IPS DF 4.7 (cell line): ENCODE results near the gene CLDND2.

Experiments used
- DNase-seq: peaks from one replicate; pipeline ENCODE4 v3.0.0-alpha.2; 2013; ENCODE audit warnings: low spot score; ENCODE audit errors: extremely low read depth

CLDND2 gene

DNA sequence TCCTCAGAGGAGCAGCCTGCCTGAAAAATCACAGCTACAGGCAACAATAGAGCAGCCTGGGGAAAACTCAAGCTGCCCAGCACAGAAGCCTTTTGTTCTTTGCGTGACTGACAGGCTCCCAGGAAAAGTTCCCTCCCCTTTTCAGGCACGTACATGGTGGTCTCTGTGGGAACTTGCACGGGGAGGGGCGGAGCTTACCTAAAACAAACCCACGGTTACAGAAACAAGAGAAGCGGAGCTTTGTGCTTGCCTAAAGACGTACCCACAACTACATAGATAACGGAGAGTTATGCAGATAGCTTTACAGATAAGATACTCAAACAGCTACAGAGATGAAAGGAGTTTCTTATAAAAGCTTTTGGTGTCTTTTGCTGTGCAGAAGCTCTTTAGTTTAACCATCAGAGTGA lies 14.1 kb downstream of the CLDND2 start:
- no peak for DNase-seq

DNA sequence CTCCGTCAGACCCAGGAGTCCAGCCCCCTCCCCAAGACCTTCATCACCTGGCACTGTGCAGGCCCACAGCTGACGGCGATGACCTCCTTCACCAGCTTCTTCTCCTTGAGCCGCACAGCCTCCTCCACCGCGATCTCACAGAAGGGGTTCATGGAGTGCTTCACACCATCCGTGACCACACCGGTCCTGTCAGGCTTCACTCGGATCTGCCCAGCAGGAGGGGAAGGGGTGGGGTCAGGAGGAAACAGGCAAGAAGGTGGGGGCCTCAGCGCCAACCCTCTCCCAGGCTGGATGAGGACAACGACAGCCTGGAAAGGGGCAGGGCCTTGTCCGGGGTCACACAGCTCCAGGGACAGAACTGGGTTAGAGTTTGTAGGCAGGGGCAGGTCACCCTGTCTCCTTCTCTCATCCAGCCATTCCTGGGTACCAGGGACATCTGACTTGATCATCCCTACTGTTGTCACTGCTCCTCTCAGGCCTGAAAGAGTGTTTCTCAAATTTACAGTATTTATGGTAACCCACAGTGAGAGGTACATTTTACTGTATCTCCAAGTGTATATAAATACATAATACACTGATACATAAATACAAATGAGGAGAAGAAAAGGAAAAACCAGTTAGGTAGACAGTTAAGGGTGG lies 14.6 kb downstream of the CLDND2 start:
- no peak for DNase-seq

DNA sequence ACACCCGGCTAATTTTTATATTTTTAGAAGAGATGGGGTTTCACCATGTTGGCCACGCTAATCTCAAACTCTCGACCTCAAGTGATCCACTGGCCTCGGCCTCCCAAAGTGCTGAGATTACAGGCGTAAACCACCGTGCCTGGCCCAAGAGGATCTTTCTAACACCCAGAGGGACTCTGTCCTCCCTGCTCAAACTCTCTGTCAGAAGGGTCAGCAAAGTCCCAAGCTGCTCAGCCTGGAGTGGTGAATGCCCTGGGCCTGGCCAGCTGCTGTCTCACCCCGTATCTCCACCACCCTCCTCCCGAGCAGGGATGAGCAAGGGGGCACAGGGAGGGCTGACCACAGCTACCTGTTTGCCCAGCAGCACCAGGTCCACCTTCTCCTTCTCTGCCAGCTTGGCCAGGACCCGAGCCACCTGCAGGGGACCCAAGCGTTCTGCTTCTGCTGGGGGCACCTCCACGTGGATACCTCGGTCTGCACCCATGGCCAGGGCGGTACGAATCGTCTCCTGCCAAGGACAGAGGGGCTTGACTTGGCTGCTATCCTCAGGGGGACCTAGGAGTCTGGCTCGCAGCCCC lies 15.9 kb downstream of the CLDND2 start:
- DNase-seq: no peak

DNA sequence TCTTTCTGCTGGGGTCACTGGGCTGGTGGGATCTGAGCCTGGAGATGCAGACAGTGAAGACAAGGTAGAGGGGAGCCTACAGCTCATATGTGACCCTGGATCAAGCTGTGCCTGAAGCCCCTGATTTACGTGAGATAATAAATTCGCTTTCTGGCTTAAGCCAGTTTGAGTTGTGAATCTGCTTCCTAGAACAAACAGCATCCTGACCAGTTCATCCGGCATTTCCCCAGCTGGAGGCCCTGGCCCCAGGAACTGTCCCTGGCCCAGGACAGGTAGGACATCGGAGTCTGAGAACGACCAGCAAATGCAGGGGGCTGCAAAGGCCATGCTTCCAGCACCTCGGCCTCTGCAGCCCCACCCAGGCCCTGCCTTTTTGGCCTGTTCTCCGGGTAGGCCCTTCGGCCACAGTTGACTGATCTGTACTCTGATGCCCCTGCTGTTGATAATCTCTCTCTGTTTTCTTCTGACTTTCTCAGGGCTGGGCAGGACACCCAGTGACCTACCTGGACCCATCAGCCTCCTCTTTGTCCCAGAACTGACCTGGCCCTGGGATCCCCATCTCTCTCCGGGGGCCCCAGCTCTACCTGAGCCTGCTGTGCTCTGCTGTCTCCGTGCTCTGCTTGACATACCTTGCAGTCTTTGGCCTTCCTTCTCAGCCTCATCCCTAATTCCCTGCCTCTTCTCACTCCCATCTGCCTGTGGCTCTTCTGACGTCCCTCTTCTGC lies 17.4 kb downstream of the CLDND2 start:
- no peak for DNase-seq

DNA sequence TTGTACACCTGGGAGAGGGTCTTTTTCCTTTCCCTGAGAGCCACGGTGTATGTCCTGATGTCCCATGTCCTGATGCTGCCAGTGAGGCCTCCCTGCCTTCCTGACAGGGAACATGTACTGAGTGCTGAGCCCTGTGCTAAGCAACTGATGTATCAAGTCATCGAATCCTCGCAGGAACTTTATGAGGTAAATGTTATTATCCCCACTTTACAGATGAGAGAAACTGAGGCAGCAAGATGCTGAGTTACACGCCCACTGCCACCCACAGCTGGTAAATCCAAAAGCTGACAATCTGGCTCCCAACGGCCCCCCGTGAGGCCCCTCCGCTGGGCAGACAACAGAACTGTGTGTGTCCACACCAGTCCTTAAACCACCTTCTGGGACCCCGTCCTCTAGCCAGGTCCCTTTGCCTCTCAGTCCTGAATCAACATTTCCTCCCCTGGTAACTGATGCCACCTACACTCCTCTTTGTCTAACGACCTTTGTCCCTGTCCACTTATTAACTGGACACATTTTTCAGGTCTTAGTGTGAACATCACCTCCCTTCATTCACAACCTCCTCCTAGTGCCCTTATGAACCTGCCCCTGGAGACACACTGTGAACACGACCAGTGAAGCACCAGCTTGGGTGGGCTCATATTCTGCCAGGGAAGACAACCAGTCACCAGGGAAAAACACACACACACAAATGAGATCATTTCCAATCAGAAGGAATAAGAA lies 21.4 kb downstream of the CLDND2 start:
- no peak for DNase-seq

DNA sequence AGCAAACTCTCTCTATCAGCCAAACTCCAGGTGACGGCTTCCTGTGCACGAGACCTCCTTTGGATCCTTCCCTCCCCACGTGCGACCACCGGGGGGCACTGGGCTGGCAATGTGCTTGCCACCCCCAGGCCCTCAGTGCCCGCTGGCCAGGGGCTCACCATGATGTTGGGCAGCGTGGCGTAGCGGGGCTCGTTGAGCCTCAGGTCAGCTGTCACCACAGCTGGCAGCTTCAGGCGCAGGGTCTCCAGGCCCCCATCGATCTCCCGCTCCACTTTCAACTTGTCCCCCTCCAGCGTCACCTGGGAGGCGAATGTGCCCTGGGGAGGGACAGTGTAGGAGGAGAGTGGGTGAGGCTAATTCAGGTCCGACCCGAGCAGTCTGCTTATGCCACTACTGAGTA lies 22.1 kb downstream of the CLDND2 start:
- no peak for DNase-seq

DNA sequence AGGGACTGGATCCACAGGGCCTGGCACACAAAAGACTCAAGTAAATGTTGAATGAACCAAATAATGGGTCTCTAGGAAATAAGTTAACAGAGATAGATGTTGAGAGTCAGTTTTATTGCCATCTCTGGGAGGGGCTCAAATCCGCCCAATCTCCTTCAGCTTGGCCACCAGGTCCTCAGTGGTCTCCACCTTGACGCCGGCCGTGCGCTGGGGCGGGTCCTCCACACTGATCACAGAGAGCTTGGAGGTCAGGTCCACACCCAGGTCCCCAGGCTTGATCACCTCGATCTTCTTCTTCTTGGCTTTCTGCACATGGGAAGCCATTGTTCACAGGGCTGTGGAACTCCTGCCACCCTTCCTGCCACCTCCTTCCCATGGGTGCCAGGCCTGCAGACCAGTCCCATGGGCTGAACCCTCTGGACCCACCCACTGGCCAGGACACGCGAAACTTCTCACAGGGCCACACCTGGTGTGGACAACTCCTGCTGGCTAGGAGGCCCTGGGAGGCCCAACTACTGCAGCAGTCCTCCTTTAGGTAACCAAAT lies 23.7 kb downstream of the CLDND2 start:
- DNase-seq: no peak

DNA sequence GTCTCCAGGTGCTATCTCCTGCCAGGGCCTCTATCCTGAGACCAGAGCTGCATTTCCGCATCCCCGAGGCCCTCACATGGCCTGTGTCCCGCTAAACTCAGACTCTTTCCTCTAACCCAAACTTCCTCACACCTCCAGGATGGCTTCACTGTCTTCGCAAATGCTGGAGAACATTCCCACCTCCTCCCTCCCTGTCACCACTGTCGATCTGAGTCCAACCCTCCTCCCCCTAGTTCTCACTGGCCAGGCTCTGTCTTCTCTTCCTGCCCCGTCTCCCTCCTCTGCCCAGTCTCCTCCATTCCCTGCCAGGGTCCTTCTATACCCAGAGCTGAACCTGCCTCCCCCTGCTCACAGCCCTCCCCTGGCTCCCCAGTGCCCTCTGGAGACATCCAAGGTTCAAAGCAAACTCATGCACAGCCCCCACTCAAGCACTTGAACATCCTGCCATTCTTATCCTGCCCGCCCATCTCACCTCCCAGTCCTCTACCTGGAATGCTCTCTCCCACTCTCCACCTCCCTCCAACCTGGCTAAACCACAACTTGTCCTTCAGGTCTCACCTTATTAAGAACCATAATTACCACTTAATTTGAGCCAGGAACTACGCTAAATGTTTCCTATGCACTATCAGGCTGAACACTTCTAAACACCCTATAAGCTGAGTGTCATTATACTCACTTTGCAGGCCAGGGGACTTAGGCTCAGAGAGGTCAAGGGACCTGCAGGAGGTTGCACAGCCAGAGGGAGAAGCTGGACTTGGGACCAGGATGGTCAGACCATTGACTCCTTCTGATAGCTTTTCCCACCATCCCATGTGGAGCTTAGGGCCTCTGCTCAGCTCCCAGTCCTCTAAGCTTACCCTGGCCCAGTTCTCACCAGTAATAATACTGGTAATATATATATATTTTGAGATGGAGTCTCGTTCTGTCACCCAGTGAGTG lies 25.9 kb downstream of the CLDND2 start:
- no peak for DNase-seq

DNA sequence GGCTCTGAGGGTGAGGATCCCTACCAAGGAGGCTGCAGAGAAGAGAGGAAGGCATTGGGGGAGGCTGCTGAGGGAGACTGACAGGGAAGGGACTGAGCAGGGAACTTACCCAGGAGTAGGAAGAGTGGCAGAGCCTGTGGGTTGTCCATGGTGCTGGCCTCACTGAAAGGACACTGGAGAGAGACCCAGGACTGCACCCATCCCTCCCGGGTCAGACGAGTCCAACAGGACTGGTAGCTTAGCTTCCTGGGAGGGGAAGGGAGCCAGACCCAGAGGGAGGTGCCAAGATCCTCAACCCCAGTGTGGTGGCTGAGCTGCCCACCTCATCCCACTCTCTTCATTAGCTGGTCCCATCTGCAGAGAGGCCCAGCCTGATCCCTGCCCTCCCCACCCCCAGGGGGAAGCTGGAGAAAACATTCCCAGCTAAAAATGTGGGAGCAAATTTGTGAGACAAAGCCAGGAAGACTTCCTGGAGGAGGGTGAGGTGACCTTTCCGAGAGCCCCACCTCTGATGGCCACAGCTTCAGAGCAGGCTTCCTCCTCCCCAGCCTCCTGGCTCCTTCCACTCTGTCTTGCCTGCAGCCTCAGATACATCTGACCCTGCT lies 26.7 kb downstream of the CLDND2 start, which contains the start of gene VSIG10L:
Gene VSIG10L, minus strand, starts transcription at position 164 of the 605 bp plus-strand sequence. Its CDS starts 15 bp downstream, at position 149.
- no peak for DNase-seq

DNA sequence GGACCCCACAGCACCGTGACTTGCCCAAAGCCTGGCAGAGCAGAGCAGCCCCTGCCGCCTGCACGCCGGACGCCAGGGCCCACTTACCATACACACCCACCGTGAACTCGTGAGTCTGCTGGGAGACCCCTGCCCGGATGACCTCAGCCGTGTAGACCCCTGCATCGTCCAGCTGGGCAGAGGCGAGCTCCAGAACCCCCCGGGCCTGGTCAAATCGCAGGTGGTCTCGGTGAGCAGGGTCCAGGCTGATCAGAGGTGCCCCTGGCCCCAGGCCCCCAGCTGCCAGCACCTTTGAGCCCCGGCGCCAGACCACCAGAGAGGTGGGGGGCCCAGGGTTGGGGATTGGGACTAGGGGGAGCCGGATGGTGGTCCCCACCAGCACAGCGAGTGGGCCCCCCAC lies 27.7 kb downstream of the CLDND2 start:
- no peak for DNase-seq

DNA sequence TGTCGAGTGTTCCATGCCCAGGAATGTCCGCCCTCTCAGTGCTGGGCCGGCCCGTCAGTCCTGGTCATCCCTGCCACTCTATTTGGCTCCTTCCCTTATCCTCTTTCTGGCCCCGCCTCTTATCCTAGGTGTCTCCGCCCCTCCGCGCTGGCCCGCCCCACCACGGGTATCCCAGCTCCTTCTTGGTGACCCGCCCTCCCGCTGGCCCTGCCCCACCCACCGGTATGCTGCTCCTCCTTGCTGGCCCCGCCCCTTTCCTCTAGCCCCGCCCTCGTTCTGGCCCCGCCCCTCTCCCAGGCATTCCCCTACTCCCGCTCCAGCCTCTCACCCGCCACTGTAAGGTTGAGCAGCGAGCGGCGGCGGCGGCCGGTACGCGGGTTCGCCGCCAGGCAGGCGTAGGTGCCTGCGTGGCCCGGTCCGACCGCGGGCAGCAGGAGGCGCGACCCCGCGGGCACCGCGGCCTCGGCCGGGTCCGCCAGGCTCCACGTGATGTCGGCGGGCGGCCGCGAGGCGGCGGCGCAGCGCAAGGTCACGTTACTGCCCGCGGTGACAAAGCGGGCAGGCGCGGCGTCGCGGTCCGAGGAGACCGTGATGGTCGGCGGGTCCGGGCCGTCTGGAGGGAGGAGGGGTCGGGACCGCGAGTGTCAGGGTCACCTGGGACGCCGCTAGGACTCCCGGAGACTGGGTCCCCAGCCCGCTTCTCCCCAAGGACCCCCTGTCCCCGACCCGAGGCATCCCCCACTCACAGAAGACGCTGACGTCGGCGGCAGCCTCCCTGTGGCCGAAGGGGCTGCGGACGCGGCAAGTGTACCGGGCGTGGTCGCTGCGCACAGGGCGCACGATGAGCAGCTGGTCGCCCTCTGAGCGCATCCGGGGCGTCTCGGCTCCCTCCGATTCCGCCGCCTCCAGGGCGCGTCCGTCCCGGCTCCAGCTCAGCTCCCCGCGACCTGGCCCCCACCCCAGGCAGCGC lies 28.8 kb downstream of the CLDND2 start:
- no peak for DNase-seq

DNA sequence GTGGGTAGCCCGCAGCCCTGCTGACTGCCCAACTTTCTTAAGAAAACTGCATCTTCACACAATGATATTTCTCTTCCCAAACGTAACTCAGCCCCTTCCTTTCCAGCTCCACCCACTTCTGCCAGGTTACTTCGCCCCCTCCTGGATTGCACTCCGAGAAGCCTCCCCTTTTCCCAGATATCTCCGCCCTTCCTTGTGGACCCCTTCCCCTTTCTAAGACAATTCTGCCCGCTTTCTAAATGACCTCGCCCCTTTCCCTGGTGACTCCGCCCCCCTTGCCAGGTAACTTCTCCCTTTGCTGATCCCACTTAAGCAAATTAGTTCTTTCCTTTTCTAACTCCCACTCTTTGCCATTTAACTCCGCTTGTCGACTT lies 29.5 kb downstream of the CLDND2 start:
- DNase-seq: no peak

DNA sequence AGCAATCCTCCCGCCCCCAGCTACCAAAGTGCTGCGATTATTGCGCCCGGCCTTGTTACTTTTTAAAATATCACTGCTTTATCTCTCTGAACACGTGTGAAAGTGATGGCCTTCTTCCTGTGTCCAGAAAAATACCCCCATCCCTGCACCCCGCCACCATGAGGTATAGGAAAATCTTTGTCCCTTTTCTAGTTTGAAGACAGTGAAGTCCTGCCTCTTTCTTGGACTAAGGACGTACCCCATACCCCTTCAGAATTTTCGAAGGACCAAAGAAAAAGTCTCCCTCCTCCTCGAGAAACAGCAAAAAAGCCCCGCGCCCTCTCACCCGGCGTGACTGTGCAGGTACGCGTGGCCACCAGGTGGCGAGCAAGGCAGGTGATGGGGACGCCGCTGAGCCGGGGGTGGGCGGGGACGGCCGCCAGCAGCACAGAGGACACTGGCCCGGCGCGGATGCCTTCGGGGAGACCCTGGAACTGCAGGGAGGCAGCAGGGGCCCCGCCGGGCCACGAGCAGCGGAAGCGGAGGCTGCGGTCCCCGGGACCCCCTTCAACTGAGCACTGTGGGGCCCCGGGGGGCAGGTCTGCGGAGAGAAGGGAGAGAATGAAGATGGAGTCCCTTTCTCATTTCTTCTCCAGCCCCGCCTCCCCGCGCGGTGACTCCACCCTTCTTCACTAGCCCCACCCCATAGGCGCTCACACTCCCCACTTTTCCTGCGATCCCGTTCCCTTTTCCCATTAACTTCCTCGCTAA lies 30.1 kb downstream of the CLDND2 start:
- no peak for DNase-seq

DNA sequence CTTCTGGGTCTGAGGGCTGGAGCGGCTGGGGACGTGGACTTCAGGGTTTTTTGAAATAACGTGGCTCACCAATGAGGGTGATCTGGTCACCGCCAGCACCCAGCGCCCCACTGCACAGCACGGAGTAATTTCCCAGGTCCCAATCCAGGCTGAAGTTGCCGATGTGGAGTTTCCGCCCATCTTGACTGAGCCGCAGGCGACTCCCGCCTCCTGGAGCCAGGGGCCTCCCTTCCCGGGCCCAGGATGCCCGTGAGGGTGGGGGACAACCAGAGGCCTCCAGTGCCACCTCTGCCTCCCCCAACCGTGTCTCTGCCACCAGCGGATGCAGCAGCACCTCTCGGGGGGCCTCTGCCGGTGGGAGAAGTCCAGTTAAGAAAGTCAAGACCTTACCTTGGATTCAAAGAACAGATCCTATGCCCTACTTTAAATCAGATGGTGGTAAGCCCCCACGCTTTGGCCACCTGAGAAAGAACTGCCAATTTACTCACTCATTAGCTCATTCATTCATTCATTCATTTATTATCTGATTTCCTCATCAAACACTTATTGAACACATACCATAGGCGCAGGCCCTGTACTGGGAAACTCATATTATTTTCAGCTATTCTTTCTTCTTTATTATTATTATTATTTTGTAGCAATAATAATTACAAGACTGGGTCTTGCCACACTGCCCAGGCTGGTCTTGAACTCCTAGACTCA lies 30.8 kb downstream of the CLDND2 start:
- DNase-seq: no peak

DNA sequence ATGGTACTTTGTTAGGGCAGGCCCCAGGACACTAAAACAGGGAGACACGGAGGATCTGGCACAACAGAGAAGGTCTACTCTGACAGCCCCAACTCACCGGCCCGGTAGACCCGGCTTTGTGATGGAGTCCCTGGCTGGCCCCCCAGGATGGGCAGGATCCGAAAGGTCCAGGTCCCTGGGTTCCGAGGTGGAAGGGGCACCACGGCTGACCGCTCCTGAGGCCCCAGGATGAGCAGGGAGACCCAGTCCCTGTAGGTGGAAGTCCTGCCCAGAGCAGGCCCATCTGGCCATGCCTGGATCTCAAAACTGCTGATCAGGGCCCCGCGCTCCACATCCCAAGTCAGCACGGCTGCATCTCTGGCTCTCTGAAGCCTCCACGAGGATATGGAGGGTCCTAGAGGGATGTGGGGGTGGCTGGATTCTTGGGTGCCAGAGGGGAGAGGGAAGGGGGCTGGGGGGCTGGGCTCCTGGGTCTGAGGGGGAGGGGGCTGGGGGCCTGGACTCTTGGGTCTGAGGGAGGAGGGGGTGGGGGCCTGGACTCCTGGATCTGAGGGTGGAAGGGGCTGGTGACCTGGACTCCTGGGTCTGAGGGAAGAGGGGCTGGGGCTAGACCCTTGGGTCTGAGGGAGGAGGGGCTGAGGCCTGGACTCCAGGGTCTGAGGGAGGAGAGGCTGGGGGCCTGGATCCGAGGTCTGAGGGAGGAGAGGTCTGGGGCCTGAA lies 31.5 kb downstream of the CLDND2 start:
- DNase-seq: no peak

DNA sequence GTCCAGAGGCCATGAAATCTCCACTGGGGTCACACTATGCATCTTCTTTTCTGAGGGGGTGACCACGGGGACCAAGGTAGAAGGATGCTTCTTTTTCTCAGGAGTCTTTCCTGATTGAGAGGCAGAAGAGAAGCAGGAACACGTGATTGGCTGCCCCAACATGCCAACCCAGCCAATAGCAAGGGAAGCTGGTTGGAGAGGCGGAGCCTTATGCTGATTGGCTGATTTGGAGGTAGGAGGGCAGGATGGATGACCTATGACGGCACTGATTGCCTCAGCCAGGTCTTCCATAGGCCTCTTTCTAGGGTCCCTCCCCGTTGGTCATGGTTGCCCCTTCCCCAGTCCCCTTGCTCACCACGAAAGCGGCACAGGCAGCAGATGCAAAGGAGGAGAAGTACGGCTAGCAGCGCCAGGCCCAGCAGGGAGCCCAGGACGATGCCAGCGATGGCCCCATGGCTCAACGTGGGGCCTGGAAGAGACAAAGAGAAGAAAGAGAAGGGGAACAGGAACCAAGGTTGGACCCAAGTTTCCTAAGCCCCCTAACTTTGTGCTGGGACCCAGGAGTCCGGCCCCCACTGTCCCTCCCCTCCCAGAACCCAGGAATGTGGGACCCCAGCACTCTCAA lies 34.9 kb downstream of the CLDND2 start:
- DNase-seq: no peak

DNA sequence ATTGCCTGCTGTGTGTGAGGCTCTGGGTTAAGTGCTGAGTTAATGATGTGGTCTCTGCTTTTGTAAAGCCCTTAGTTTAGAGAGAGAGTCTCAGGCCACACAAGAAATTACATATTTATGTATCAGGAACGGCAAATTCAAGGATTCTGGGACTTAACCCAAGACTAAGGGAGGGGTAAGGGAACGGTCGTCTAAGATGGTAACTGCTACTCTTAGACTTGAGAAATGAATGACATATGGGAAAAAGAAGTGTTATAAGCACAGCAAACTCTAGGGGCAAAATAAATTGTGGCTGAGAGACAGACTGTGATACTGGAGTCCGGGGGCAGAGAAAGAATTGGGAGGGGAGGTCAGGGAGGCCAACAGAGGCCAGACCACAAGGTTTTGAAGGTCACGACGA lies 37.1 kb downstream of the CLDND2 start:
- DNase-seq: no peak
